CD4-positive, alpha-beta memory T cell (primary cell): ENCODE data around the gene FAM168A. TPM values are rescaled to one million over a fixed set of nuclear protein-coding genes. Genes with fewer than 3 reads are reported as not detected.

Experiments used
- CTCF ChIA-PET: fragments of 350-600 bp; sonication (Branson Sonifier 250); formaldehyde crosslinking; loops from one replicate; lab custom pipeline; 2021; ENCODE audit warnings: inconsistent platforms; ENCODE audit not compliant: partially characterized antibody; lab: Charles Lee
- POLR2A ChIA-PET: fragments of 350-600 bp; sonication (Branson Sonifier 250); formaldehyde crosslinking; loops from one replicate; lab custom pipeline; 2021; ENCODE audit not compliant: partially characterized antibody; lab: Charles Lee
- DNase-seq, 5 donors: peaks; one replicate each; pipeline versions ENCODE4 v3.0.0 to v3.0.0-alpha.2; 2020 to 2022; ENCODE audit warnings: mixed read lengths in 1 of 5
- H3K27ac ChIP-seq: one replicate; pipeline ENCODE4 v1.7.0; 2013; ENCODE audit warnings: low read depth, low read length
- H3K27me3 ChIP-seq: 2 replicates; pipeline ENCODE4 v1.7.0; 2013; ENCODE audit warnings: mild to moderate bottlenecking, low read length, moderate library complexity; ENCODE audit not compliant: insufficient read depth
- H3K36me3 ChIP-seq: 2 replicates; pipeline ENCODE4 v1.7.0; 2013; ENCODE audit warnings: mild to moderate bottlenecking, low read length, moderate library complexity; ENCODE audit not compliant: insufficient read depth
- H3K4me1 ChIP-seq: 2 replicates; pipeline ENCODE4 v1.7.0; 2013; ENCODE audit warnings: mild to moderate bottlenecking, low read length, moderate library complexity; ENCODE audit not compliant: insufficient read depth
- H3K4me3 ChIP-seq, 2 donors: one replicate each; pipeline ENCODE4 v1.7.0; 2013; ENCODE audit warnings: low read length in 2 of 2, mild to moderate bottlenecking in 1 of 2
- H3K9me3 ChIP-seq, 2 donors: one replicate each; pipeline ENCODE4 v1.7.0; 2013; ENCODE audit warnings: low read length in 2 of 2, control low read depth in 1 of 2; ENCODE audit not compliant: control insufficient read depth in 1 of 2
- H3K27ac Mint-ChIP-seq, 7 donors: one replicate each; pipeline ENCODE4 v1.8.0; 2020 to 2021; ENCODE audit warnings: mixed read lengths in 7 of 7, mild to moderate bottlenecking in 6 of 7, inconsistent platforms in 3 of 7, moderate library complexity in 3 of 7
- H3K27me3 Mint-ChIP-seq, 2 donors: one replicate each; pipeline ENCODE4 v1.8.0; 2020 to 2021; ENCODE audit warnings: mixed read lengths in 2 of 2
- H3K36me3 Mint-ChIP-seq, 2 donors: one replicate each; pipeline ENCODE4 v1.8.0; 2020 to 2021; ENCODE audit warnings: mixed read lengths in 2 of 2, inconsistent platforms in 1 of 2, mild to moderate bottlenecking in 1 of 2
- H3K4me1 Mint-ChIP-seq, 4 donors: one replicate each; pipeline ENCODE4 v1.8.0; 2020 to 2021; ENCODE audit warnings: mixed read lengths in 4 of 4, mild to moderate bottlenecking in 1 of 4
- H3K4me3 Mint-ChIP-seq, 8 donors: one replicate each; pipeline ENCODE4 v1.8.0; 2020 to 2021; ENCODE audit warnings: mixed read lengths in 8 of 8, mild to moderate bottlenecking in 7 of 8, moderate library complexity in 6 of 8, inconsistent platforms in 3 of 8
- H3K9me3 Mint-ChIP-seq, 8 donors: one replicate each; pipeline ENCODE4 v1.8.0; 2020 to 2021; ENCODE audit warnings: mixed read lengths in 8 of 8, mild to moderate bottlenecking in 5 of 8, inconsistent platforms in 3 of 8, moderate library complexity in 1 of 8
- intact Hi-C: fragments of 100-400 bp; cut with micrococcal nuclease; formaldehyde crosslinking; loops from one replicate; pipeline ENCODE4 v1.15.1; 2023
- polyA plus RNA-seq, 2 donors: library from polyadenylated mRNA; unstranded; fragments of 300-500 nt; fragmentation: Illumina TruSeq; gene quantifications; one replicate each; pipeline ENCODE4 v1.2.3, GENCODE V29; 2021
- total RNA-seq, 2 experiments: library from RNA; stranded (reverse); gene quantifications; one replicate each; pipeline ENCODE4 v1.2.3, GENCODE V29; 2021

FAM168A gene
- total and polyA plus RNA-seq, 4 experiments from 2014 or later: 0.61 to 22.7 (median 12.7) TPM

GRCh38 chr11:73640592-73640991, 42.7 kb upstream of the FAM168A start:
- no peak for DNase-seq
- H3K9me3 ChIP-seq: no peaks in the 10 kb centered on the region
- ChIA-PET CTCF (interaction anchor here (1.3 to 5.0 kb wide), 3 partner anchors 15 to 289 kb away, joined by 3 to 24 read pairs (median 5); no protein-coding TSS in a partner anchor), POLR2A (no interaction called here)
- Mint-ChIP-seq H3K4me3 (no peak overlapping the region), H3K36me3 (no peaks in the 10 kb centered on the region), H3K4me1 (peaks cover 3 to 8% (median 6%) of the 10 kb centered on the region in 4 donors), H3K9me3 (no peaks in the 10 kb centered on the region), H3K27ac (peak overlapping the region in 2 of 7 donors; percentile 57 to 58), H3K27me3 (peaks cover 0 to 4% of the 10 kb centered on the region in 2 donors)
- intact Hi-C loops: no loop called here
- no peaks in the 10 kb centered on the region for H3K27me3 ChIP-seq
- H3K4me1 ChIP-seq: no peaks in the 10 kb centered on the region
- H3K27ac ChIP-seq: no peak overlapping the region
- no peak overlapping the region for H3K4me3 ChIP-seq
- no peaks in the 10 kb centered on the region for H3K36me3 ChIP-seq

GRCh38 chr11:73637012-73637411, 39.1 kb upstream of the FAM168A start:
- H3K36me3 ChIP-seq: no peaks in the 10 kb centered on the region
- Mint-ChIP-seq H3K27ac (no peak overlapping the region), H3K4me1 (peaks cover 3 to 11% (median 6%) of the 10 kb centered on the region in 4 donors), H3K4me3 (no peak overlapping the region), H3K9me3 (peaks cover 0 to 7% (median 2%) of the 10 kb centered on the region in 8 donors), H3K36me3 (no peaks in the 10 kb centered on the region), H3K27me3 (peaks cover 0 to 4% of the 10 kb centered on the region in 2 donors)
- H3K4me3 ChIP-seq: no peak overlapping the region
- no peak overlapping the region for H3K27ac ChIP-seq
- CTCF ChIA-PET: interaction anchor here (0.7 to 3.4 kb wide), 3 partner anchors 11 to 286 kb away, joined by 3 to 15 read pairs (median 7); no protein-coding TSS in a partner anchor
- DNase-seq: no peak
- intact Hi-C loops: no loop called here
- no peaks in the 10 kb centered on the region for H3K9me3 ChIP-seq
- H3K27me3 ChIP-seq: no peaks in the 10 kb centered on the region
- no peaks in the 10 kb centered on the region for H3K4me1 ChIP-seq
- POLR2A ChIA-PET: interaction anchor here (0.9 kb wide), 1 partner anchor 39 kb away, joined by 3 read pairs; the partner anchor contains the start of gene FAM168A

GRCh38 chr11:73636249-73636648, 38.3 kb upstream of the FAM168A start:
- POLR2A ChIA-PET: interaction anchor here (0.9 kb wide), 1 partner anchor 38 kb away, joined by 3 read pairs; the partner anchor contains the start of gene FAM168A

GRCh38 chr11:73635721-73636120, 37.8 kb upstream of the FAM168A start:
- Mint-ChIP-seq H3K4me3 (no peak overlapping the region), H3K4me1 (peaks cover 3 to 11% (median 6%) of the 10 kb centered on the region in 4 donors), H3K9me3 (peaks cover 0 to 9% (median 4%) of the 10 kb centered on the region in 8 donors), H3K36me3 (no peaks in the 10 kb centered on the region), H3K27ac (no peak overlapping the region), H3K27me3 (peaks cover 0 to 4% of the 10 kb centered on the region in 2 donors)
- Histone ChIP-seq H3K36me3 (no peaks in the 10 kb centered on the region), H3K4me3 (no peak overlapping the region), H3K9me3 (no peaks in the 10 kb centered on the region), H3K27ac (no peak overlapping the region), H3K27me3 (no peaks in the 10 kb centered on the region), H3K4me1 (no peaks in the 10 kb centered on the region)
- intact Hi-C loops: no loop called here
- CTCF ChIA-PET: interaction anchor here (1.0 to 3.4 kb wide), 3 partner anchors 10 to 25 kb away, joined by 3 to 15 read pairs (median 5); no protein-coding TSS in a partner anchor
- POLR2A ChIA-PET: no interaction called here
- no peak for DNase-seq

More at GRCh38 chr11:73636249-73636648, 38.3 kb upstream of the FAM168A start:
- intact Hi-C loops: no loop called here
- Histone ChIP-seq H3K9me3 (no peaks in the 10 kb centered on the region), H3K4me3 (no peak overlapping the region), H3K4me1 (no peaks in the 10 kb centered on the region), H3K27me3 (no peaks in the 10 kb centered on the region), H3K27ac (no peak overlapping the region), H3K36me3 (no peaks in the 10 kb centered on the region)
- Mint-ChIP-seq H3K9me3 (peaks cover 0 to 9% (median 4%) of the 10 kb centered on the region in 8 donors), H3K27ac (no peak overlapping the region), H3K4me3 (no peak overlapping the region), H3K4me1 (peaks cover 3 to 11% (median 6%) of the 10 kb centered on the region in 4 donors), H3K36me3 (no peaks in the 10 kb centered on the region), H3K27me3 (peaks cover 0 to 4% of the 10 kb centered on the region in 2 donors)
- DNase-seq: no peak
- CTCF ChIA-PET: interaction anchor here (1.3 to 3.4 kb wide), 2 partner anchors 23 to 25 kb away, joined by 3 to 15 read pairs; no protein-coding TSS in a partner anchor

- Mint-ChIP-seq H3K4me3 (peak overlapping the region in 1 of 8 donors; percentile 2), H3K4me1 (peaks cover 0 to 6% (median under 1%) of the 10 kb centered on the region in 4 donors), H3K36me3 (no peaks in the 10 kb centered on the region), H3K9me3 (peaks cover 0 to 9% (median 4%) of the 10 kb centered on the region in 8 donors), H3K27me3 (no peaks in the 10 kb centered on the region), H3K27ac (no peak overlapping the region)
- ChIA-PET POLR2A (no interaction called here), CTCF (interaction anchor here (0.8 to 1.4 kb wide), 2 partner anchors 9 to 219 kb away, joined by 3 to 8 read pairs; no protein-coding TSS in a partner anchor)
- Histone ChIP-seq H3K4me3 (no peak overlapping the region), H3K36me3 (no peaks in the 10 kb centered on the region), H3K4me1 (no peaks in the 10 kb centered on the region), H3K27ac (no peak overlapping the region), H3K9me3 (no peaks in the 10 kb centered on the region), H3K27me3 (no peaks in the 10 kb centered on the region)
- intact Hi-C loops: no loop called here
- DNase-seq: no peak
These were observed 36.1 kb upstream of the FAM168A start for GRCh38 chr11:73633999-73634398.

- H3K36me3 ChIP-seq: no peaks in the 10 kb centered on the region
- no peaks in the 10 kb centered on the region for H3K4me1 ChIP-seq
- CTCF ChIA-PET: interaction anchor here (1.4 to 11.9 kb wide), 2 partner anchors 8 to 29 kb away, joined by 8 to 320 read pairs; no protein-coding TSS in a partner anchor
- H3K27me3 Mint-ChIP-seq: no peaks in the 10 kb centered on the region
- no peaks in the 10 kb centered on the region for H3K9me3 ChIP-seq
- H3K4me3 ChIP-seq: no peak overlapping the region
- DNase-seq: no peak
- H3K27ac Mint-ChIP-seq: no peak overlapping the region
- no peak overlapping the region for H3K4me3 Mint-ChIP-seq
- H3K36me3 Mint-ChIP-seq: no peaks in the 10 kb centered on the region
- no peak overlapping the region for H3K27ac ChIP-seq
- H3K27me3 ChIP-seq: no peaks in the 10 kb centered on the region
- peaks cover 0 to 6% (median under 1%) of the 10 kb centered on the region in 4 donors for H3K4me1 Mint-ChIP-seq
- intact Hi-C loops: no loop called here
- POLR2A ChIA-PET: no interaction called here
- H3K9me3 Mint-ChIP-seq: peaks cover 0 to 9% (median 4%) of the 10 kb centered on the region in 8 donors
These were observed 35.1 kb upstream of the FAM168A start for GRCh38 chr11:73632996-73633395.

- Mint-ChIP-seq H3K4me1 (peaks cover 0 to 6% (median 2%) of the 10 kb centered on the region in 4 donors), H3K27me3 (peaks cover 0 to 3% of the 10 kb centered on the region in 2 donors), H3K36me3 (no peaks in the 10 kb centered on the region), H3K27ac (no peak overlapping the region), H3K9me3 (peaks cover 0 to 9% (median 4%) of the 10 kb centered on the region in 8 donors), H3K4me3 (no peak overlapping the region)
- POLR2A ChIA-PET: no interaction called here
- H3K27me3 ChIP-seq: no peaks in the 10 kb centered on the region
- CTCF ChIA-PET: interaction anchor here (0.6 to 11.9 kb wide), 3 partner anchors 16 to 46 kb away, joined by 3 to 320 read pairs (median 5); no protein-coding TSS in a partner anchor
- no peak for DNase-seq
- no peak overlapping the region for H3K27ac ChIP-seq
- H3K9me3 ChIP-seq: no peaks in the 10 kb centered on the region
- intact Hi-C loops: no loop called here
- H3K36me3 ChIP-seq: no peaks in the 10 kb centered on the region
- no peaks in the 10 kb centered on the region for H3K4me1 ChIP-seq
- no peak overlapping the region for H3K4me3 ChIP-seq
These were observed 32.0 kb upstream of the FAM168A start for GRCh38 chr11:73629907-73630306.
